Activated gamma-delta T cell (primary cell): ENCODE measurements around the gene CEP57L1.
"Not testable (repeated sequence)": the region's sequence is repeated elsewhere in the genome, so short reads cannot be mapped to it uniquely, and the experiment has no call there.

Experiments
- DNase-seq: peaks from one replicate; lab custom pipeline; 2025; lab: John Stamatoyannopoulos, UW

The CEP57L1 gene

DNA sequence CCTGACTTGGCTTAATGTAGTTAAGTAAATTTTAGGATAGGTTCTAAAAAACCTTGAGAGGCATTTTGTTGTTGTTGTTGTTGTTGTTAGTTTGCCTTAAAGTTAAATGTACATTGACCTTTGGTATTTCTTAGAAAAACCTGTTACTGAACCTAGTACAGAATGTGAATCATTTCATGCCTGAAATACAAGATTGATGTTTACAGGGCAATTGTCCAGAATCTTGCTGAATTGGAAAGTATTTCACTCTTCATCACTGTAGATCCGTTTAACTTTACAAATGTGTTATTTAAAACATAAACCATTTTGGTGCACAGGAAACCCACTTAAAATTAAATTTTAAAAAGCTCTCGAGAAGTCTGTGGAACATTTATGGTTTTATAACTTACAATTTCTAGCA lies 75.0 kb downstream of the CEP57L1 start:
- DNase-seq, result no peak

GRCh38 chr6:109172101-109172746 lies 76.9 kb downstream of the CEP57L1 start:
- DNase-seq, result no peak

- DNase-seq, result no peak
Measured at GRCh38 chr6:109174916-109175315, 79.6 kb downstream of the CEP57L1 start.

GRCh38 chr6:109178921-109179320 lies 83.6 kb downstream of the CEP57L1 start:
- no peak for DNase-seq

DNA sequence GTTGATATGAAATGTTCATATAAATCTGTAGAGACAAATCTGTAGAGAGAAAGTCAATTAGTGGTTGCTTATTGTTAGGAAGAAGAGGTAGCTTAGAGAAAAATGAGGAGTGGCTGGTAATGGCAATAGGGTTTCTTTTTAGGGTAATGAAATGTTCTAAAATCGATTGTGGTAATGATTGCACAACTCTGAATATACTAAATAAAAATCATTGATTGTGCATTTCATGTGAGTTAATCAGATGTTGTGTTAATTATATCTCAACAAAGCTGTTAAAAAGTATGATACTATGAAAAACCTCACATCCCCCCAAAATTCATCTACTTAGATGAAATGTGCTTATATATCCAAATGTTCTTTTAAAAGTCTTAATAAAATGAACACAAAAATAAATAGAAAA lies 84.2 kb downstream of the CEP57L1 start:
- no peak for DNase-seq

DNA sequence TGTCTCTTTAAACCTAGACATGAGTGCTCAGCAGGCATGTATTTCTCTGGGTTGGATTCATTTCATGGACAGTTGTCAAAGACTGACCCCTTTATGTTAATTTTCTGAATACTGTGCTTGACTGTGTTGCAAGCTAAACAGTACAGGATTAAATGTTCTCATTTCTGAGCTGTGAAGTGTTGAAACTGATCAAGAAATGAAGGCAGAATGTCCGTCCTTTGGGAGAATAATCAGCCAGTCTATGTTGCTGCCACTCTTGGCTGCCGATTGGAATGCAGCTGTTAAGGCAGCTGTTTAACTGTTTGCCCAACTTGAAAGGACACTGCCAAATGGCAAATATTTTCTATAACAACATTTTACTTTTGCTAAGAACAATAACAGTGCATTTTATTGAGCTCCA lies 87.3 kb downstream of the CEP57L1 start:
- no peak for DNase-seq

GRCh38 chr6:109183109-109183650 lies 87.9 kb downstream of the CEP57L1 start:
- DNase-seq, result no peak

DNA sequence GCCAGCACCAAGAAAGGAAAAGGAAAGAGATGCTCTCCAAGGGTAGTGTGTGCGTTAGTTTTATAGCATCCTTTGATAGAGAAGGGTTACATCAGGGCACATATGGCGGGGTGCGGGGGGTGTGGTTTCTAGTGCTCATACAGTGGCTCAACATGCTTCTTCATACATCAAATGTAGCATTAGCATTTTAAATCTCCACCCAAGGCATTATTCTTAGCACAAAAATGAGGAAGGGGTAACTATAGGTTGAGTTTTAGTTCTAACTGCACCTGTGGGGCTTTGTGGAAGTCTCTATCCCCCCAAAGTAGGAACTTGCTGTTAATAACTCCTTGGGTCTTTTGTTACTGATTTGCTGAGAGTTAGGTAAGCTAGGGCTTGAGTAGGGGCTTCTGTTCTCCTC lies 89.3 kb downstream of the CEP57L1 start:
- DNase-seq, result no peak

- no peak for DNase-seq
Measured at GRCh38 chr6:109186012-109186411, 90.7 kb downstream of the CEP57L1 start.

GRCh38 chr6:109187399-109188114 lies 92.2 kb downstream of the CEP57L1 start:
- no peak for DNase-seq

GRCh38 chr6:109188115-109188411 lies 92.8 kb downstream of the CEP57L1 start:
- no peak for DNase-seq

GRCh38 chr6:109191368-109191767 lies 96.1 kb downstream of the CEP57L1 start:
- DNase-seq, result not testable (repeated sequence)

- DNase-seq, result no peak
Measured at GRCh38 chr6:109192865-109193264, 97.6 kb downstream of the CEP57L1 start.

- DNase-seq, result no peak
Measured at GRCh38 chr6:109194880-109195279, 99.6 kb downstream of the CEP57L1 start.

DNA sequence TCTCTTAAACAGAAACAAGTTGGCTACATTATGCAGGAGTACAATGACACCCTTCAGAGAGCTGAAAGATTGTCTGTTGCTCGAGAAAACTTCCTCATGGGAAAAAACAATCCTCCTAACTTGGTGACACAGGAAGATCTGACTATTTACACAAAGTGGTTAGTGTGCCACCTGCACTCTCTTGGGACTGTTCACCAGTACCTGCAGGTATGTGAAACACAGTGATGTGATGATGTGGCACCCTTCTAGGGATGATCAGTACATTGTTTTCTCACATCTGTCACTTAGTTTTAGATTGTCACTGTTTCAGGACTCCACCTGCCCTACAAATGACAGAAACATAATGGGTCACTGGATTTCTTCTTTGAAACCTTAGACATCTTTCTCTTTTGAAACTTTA lies 101.8 kb downstream of the CEP57L1 start:
- no peak for DNase-seq

DNA sequence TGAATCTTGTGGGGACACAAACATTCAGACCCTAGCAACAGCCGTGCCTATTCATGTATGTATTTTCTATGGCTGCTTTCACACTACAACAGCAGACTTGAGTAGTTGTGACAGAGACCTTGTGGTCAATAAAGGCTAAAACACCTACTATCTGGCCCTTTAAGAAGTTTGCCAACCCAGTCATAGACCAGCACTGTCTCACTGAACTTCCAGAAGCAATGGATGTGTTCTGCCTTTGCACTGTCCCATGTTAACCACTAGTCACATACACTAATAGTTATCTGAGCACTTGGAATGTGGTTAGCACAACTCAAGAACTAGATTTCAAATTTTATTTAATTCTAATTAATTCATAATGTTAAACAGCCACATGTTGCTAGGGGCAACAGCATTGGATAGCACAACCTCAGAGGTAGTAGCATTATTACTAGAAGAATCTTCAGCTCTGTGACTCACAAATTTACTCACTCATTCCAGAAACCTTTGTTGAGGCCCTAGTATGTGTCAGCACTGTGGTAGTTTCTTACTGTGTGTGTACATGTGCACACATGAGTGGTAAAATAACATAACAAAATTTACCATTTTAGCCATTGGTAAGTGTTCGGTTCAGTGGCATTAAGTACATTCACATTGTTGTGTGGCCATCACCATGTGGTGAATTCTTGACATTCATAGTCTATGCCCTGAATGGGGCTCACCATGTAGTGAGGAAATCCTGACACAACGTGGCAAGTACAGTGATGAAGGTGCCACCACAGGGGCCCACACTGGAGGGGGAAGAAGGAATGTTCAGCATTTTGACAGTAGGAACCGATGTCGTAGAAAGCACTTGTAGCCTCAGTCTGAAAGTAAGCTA lies 107.3 kb downstream of the CEP57L1 start:
- DNase-seq, result no peak

DNA sequence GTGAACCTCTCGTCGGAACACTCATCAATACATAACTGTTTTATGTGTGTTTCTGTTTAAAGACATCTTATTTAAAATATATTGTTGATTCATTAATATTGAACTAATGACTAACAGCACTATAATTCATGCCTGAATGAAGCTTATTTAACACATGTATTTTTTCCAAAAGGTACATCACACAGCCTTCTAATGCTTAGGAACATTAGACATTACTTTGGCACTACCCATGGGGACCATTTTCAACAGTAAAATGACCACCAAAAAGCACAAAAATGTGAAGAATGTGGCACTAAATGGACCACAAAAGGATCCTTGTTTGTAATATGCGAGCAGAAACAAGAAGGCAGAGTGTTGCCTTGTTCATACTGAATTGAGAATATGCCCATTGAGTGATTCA lies 109.2 kb downstream of the CEP57L1 start:
- DNase-seq, result no peak

DNA sequence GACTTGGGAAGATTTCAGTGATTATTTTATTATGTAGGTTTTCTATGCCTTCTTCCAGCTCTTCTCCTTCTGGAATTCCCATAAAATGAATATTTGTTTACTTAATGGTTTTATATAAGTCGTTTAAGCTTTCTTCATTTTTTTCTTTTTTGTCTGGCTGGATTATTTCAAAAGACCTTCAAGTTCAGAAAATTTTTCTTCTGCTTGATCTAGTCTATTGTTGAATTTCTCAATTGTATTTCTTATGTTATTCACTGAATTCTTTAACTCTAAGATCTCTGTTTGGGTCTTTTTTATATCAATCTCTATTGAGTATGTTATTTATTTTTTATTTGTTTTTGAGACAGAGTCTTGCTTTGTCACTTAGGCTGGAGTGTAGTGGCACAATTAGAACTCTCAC lies 117.4 kb downstream of the CEP57L1 start:
- DNase-seq, result no peak
